ENCODE measurements around the gene IL20RB. TPM values are rescaled to one million over a fixed set of nuclear protein-coding genes. Genes with fewer than 3 reads are reported as not detected.

Gene IL20RB
- total and polyA plus RNA-seq, 2 donors (not counting 3 experiments of a cell fraction or from before 2014, with no cell fraction given) = 0.79 to 1.6 TPM

DNA sequence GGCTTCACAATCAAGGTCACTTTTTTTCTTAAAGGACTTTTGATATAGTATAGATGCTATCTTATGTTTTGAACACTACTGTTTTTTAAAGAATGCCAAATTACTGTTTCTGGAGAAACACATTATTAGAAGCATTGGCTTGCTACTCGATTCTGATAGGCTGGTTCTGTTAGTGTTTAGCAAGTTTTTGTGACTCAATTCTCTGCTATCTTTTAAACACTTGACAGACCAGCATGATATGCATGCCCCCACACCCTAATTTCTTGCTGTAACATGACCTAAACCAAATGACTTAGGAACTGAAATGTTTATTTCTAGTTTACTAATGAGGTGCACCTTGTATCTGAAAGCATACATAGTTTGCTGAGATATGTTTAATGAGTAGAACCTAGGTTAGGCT is 5.5 kb upstream of the IL20RB start:
- Histone ChIP-seq H3K9ac (replicated peaks; ENCODE audit: extremely low read depth, insufficient read depth, low read length) (no peak overlapping the region), H3K9me1 (replicated peaks; ENCODE audit: control insufficient read depth, extremely low read depth, insufficient read depth, low read length) (no peaks in the 10 kb centered on the region), H3K9me3 (replicated peaks; ENCODE audit: control insufficient read depth, insufficient read depth, low read length) (no peaks in the 10 kb centered on the region), H3K4me2 (ENCODE audit: insufficient read depth, low read length) (no peak overlapping the region), H3K4me1 (ENCODE audit: control insufficient read depth, extremely low read depth, insufficient read depth, low read length) (peaks cover 25% of the 10 kb centered on the region), H3K36me3 (ENCODE audit: control insufficient read depth in 2 of 2, extremely low read depth in 1 of 2, insufficient read depth in 2 of 2, low read length in 2 of 2) (no peaks in the 10 kb centered on the region), H2AFZ (ENCODE audit: low read depth, low read length) (no peak overlapping the region), H3K27ac (ENCODE audit: insufficient read depth, low read depth, low read length) (no peak overlapping the region), H3K27me3 (ENCODE audit: control insufficient read depth in 2 of 2, insufficient read depth in 2 of 2, low read length in 2 of 2) (no peaks in the 10 kb centered on the region), H3K4me3 (replicated peaks in 1 of 3; ENCODE audit: insufficient read depth in 1 of 3, low read depth in 1 of 3, low read length in 3 of 3) (no peak overlapping the region), H4K20me1 (replicated peaks; ENCODE audit: control insufficient read depth, extremely low read depth, insufficient read depth, low read length) (no peaks in the 10 kb centered on the region), H3K79me2 (ENCODE audit: control insufficient read depth, insufficient read depth, low read length) (peaks cover 5% of the 10 kb centered on the region)
- dilution Hi-C loops (cut with MboI; ENCODE audit: extremely low pct_ligation_motif_present, low sequenced_read_pairs) = no loop called here
- TF ChIP-seq POLR2A (IDR thresholded peaks at IDR 0.05; ENCODE audit: low read depth, low read length) (no peak), EZH2 (IDR thresholded peaks at IDR 0.05; ENCODE audit: borderline replicate concordance, low read depth, low read length, severe bottlenecking) (no peak), MYC (IDR thresholded peaks at IDR 0.05; ENCODE audit: low read depth, low read length) (no peak), FOS (IDR thresholded peaks at IDR 0.05; ENCODE audit: borderline replicate concordance, insufficient read depth, low read length) (no peak), JUN (IDR thresholded peaks at IDR 0.05; ENCODE audit: borderline replicate concordance, insufficient read depth, insufficient read length, low read depth) (no peak), GATA2 (IDR thresholded peaks at IDR 0.05; ENCODE audit: insufficient read depth, insufficient read length, low read depth, low read length) (no peak), POLR2AphosphoS5 (IDR thresholded peaks at IDR 0.05; ENCODE audit: insufficient read depth, low read depth, low read length) (no peak)
- TF ChIP-seq, protein P1, sequence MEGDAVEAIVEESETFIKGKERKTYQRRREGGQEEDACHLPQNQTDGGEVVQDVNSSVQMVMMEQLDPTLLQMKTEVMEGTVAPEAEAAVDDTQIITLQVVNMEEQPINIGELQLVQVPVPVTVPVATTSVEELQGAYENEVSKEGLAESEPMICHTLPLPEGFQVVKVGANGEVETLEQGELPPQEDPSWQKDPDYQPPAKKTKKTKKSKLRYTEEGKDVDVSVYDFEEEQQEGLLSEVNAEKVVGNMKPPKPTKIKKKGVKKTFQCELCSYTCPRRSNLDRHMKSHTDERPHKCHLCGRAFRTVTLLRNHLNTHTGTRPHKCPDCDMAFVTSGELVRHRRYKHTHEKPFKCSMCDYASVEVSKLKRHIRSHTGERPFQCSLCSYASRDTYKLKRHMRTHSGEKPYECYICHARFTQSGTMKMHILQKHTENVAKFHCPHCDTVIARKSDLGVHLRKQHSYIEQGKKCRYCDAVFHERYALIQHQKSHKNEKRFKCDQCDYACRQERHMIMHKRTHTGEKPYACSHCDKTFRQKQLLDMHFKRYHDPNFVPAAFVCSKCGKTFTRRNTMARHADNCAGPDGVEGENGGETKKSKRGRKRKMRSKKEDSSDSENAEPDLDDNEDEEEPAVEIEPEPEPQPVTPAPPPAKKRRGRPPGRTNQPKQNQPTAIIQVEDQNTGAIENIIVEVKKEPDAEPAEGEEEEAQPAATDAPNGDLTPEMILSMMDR (IDR thresholded peaks at IDR 0.05; ENCODE audit: extremely low read depth in 1 of 2, insufficient read depth in 1 of 2, low read depth in 1 of 2, low read length in 2 of 2) = no peak
- TF ChIP-seq, protein P2, sequence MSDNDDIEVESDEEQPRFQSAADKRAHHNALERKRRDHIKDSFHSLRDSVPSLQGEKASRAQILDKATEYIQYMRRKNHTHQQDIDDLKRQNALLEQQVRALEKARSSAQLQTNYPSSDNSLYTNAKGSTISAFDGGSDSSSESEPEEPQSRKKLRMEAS (IDR thresholded peaks at IDR 0.05; ENCODE audit: insufficient read depth, insufficient read length) = no peak
- ChIA-PET CTCF (interaction anchor here (1.0 kb wide), 1 partner anchor 27 kb away, joined by 3 read pairs; no protein-coding TSS in a partner anchor), POLR2A (no interaction called here)
- DNase-seq (ENCODE audit: low read depth, low spot score) (no peak), FAIRE-seq (no peak)
- intact Hi-C loops (cut with micrococcal nuclease) = no loop called here
- no TSS peak for BruUV-seq (replicated peaks)

All from endothelial cell of umbilical vein (primary cell).